Esophagus squamous epithelium (tissue), 4 donors: Measurements from ENCODE around the gene AKNA.

Experiments used
- POLR2A ChIP-seq, 4 donors: fragments of 450-650 bp; IDR thresholded peaks; one replicate each; pipeline ENCODE4 v1.6.1; 2017; ENCODE audit warnings: antibody characterized with exemption in 4 of 4, mild to moderate bottlenecking in 4 of 4, moderate library complexity in 3 of 4
- TF ChIP-seq, protein P1 (sequence below), 6 experiments: fragments of 450-650 bp in 4 of 6; fragments of 200-600 bp in 2 of 6; sonication (generic) in 2 of 6; IDR thresholded peaks; one replicate each; pipeline ENCODE4 v1.5.1; 2016 to 2019; ENCODE audit warnings: antibody characterized with exemption in 6 of 6, mild to moderate bottlenecking in 4 of 6, moderate library complexity in 4 of 6

DNA sequence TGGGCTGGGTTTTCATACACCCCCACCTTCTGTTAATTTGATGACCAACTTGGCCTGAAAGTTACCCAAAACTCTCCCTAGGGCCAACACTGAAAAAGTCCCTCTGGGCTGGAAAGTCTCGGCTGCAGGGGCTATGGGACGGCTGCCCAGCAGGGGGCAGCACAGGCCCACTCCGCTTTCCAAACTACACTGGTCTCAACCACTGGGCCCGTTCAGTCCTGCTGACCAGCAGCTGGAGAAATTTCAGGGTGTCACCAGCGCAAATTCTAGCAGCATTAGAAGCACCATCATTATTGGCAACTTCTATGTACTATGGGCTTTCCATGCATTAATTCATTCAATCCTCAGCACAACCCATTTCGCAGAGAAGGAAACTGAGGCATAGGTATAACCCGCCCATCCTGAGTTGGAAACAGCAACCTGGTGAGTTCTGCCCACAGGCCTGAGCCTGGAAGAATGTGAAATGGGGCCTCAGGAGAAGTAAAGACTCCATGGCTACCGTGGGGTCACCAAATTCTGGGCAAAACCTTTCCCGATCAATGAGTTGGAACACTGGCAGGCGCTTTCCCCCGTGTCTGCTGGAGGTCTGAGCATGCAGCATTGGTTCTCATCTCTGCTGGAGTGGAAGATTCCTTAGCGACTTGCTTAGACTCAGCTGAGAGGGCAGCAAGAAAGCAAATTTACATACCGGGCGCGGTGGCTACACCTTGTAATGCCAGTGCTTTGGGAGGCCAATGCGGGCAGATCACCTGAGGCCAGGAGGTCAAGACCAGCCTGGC, 48.5 kb downstream of the AKNA start:
- TF ChIP-seq, protein P1, sequence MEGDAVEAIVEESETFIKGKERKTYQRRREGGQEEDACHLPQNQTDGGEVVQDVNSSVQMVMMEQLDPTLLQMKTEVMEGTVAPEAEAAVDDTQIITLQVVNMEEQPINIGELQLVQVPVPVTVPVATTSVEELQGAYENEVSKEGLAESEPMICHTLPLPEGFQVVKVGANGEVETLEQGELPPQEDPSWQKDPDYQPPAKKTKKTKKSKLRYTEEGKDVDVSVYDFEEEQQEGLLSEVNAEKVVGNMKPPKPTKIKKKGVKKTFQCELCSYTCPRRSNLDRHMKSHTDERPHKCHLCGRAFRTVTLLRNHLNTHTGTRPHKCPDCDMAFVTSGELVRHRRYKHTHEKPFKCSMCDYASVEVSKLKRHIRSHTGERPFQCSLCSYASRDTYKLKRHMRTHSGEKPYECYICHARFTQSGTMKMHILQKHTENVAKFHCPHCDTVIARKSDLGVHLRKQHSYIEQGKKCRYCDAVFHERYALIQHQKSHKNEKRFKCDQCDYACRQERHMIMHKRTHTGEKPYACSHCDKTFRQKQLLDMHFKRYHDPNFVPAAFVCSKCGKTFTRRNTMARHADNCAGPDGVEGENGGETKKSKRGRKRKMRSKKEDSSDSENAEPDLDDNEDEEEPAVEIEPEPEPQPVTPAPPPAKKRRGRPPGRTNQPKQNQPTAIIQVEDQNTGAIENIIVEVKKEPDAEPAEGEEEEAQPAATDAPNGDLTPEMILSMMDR (IDR thresholded peaks at IDR 0.05), result peak; percentile 51 to 72 (median 65)
- TF ChIP-seq POLR2A (IDR thresholded peaks at IDR 0.05), result no peak
